Activated T-cell treated with anti-CD3 and anti-CD28 coated beads for 1 hour (primary cell): ENCODE results near the gene THRSP.

ENCODE experiments used
- DNase-seq: peaks from one replicate; pipeline ENCODE4 v3.0.0-alpha.2; 2020; ENCODE audit warnings: low read depth

The THRSP gene

DNA sequence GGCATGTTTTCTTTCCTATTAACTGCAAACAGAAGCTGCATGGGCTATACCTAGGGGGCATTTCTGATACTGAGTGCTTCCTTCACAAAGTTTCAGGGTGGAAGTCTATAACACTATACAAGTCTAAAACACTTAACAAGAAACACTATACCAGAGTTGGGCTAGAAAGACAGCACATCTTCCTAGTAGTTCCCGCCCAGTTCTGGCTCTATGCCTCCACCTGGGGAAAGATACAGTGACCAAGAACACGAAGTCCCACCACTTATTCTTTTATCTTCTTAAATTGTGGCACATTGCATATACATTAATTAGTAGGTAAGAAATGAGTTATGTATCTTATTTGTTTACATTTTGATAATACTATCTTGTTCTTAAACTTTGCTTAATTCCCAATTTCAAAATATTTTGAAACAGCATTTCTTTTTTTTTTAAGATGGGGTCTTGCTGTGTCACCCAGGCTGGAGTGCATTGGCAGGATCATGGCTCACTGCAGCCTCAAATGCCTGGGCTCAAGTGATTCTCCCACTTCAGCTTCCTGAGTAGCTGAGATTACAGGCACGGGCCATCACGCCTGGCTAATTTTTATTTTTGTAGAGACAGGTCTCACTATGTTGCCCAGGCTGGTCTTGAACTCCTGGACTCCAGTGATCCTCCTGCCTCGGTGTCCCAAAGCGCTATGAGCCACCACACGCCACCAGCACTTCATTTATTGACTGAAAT is 34.2 kb downstream of the THRSP start:
- no peak for DNase-seq

DNA sequence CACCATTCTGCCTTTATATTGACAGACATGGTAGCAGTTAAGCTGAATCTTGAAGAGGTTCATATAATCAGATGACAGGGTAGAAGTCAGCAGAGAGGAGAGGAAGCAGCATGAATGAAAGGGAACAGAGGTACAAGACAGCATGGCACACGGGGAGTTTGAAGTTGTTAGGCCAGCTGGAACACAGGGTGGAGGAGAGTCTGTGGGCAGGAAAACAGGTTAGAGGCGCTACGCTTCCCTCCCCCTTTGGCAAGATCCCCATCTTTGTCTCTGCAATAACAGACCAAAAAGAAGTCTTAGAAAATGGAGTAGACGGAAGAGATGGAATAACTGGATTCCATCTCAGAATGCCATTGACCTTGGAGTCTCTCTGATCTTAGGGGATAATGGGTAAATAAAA is 36.0 kb downstream of the THRSP start:
- no peak for DNase-seq

DNA sequence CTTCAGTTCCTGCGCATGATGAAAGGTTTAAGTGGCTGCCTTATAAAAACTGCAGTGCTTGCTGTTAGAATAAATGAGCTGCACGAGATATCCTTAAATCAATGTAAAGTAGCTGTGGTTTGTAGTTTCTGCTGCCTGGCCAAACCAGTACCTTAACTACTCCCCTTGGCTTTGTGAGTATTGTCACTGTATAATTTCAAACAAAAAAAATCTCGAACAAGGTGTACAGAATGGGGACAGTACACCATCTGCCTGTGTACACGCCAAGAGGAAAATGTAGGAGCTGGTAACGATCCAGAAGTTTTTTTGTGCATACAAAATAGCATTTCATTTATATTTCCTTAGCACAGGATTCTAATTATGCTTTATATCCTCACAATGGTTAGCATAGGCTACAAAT is 36.6 kb downstream of the THRSP start:
- no peak for DNase-seq

DNA sequence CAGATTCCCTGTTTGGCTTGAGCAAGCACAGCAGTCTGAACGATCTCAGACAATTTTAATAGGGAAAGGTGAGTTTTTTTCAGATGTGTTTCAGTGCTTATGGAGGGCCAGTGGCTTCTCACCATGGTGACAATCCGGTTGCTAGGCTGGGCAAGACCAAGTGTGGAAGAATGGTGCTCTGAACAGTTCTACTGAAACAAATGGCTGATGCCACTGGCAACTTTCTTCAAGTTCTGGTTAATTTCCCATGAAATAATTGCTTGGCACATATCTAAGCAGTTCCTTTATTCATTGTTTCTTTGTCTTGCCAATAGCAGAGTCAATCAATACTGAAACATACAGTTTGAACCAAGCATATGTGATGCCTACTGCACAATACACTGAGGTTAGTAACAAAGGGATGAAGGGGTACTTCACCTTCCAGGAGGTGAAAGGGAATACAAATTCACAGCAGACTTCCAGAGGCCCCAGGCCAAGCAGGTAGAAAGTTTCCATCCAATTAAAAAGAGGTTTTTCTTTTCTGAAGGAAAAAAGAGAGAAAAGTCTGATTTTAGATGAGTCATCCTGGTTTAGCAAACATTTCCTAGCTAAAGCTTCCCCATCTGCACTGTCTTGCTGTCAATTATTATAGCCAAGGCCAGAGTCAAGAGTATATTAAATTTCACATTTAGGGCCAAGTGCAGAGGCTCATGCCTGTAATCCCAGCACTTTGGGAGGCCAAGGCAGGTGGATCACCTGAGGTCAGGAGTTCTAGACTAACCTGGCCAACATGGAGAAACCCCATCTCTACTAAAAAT is 37.2 kb downstream of the THRSP start:
- DNase-seq, result no peak

DNA sequence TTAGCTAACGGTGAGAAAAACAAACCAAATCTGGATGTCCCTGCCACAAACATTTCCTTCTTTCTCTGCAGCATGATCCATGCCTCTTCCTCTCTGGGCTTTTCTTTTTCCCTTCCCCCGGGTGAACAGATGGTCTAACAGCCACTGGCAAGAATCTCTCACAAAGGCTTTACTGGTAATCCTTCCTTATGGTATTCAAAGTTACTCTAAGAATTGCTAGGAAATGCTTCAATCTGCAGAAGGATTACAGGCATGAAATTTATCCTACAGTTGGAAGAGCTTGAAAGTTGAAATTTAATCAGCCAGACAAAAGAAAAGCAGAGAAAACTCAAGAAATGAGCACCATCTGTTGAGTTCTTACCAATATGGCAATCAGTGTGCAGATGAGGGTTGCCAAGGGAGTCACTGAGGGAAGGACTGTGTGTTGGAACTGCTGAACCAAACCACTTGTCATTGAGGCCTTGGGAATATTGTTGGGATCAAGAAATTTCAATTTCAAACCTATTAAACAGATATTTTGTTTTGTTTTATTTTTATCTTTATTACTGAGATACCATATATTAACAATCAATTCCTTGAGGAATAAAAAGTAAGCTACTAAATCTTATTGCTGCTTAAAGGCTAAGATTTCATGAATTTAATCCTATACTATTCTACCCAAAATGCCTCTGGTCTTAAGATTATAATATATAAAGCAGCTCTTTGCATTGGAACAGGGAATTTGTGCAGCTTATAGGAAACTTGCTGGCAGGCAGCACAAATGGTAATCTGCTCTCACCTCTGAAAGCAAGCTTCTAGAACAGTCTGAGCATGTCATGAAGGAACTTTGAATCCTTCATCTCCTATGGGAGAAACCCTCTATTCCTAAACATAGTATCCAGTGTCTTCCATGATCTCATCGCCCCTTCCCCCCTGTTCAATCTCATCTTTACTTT is 45.7 kb downstream of the THRSP start:
- no peak for DNase-seq

DNA sequence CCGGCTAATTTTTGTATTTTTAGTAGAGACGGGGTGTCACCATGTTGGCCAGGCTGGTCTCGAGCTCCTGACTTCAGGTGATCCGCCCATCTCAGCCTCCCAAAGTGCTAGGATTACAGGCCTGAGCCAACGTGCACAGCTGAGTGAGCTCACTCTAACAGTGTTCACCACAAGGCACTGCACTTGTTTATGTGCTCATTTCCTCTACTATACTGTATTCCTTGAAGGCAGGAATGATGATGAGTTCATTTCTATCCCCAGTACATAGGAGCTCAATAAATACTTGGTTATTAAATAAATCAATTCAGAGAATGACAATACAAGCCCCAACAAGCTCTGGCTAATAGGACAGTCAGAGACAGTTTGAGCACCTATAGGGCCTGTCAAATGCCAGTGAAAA is 46.7 kb downstream of the THRSP start:
- DNase-seq, result no peak

DNA sequence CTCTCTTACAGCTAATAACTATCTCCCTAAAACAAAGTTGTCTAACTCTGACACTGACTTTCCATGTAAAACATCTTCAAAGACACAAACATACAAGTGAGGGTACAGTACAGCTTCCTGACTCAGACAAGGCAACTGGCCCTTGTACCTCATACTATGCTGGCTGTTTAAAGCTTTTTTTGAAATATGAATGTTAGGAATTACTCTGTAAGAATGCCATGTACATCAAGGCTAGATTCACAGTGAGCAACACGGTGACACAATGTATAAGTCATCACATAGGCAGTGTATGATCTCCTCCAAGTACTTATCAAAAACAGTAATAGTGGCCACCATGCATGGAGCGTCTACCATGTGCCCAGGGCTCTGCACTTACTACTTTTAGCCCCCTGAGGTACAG is 47.2 kb downstream of the THRSP start:
- DNase-seq, result no peak

DNA sequence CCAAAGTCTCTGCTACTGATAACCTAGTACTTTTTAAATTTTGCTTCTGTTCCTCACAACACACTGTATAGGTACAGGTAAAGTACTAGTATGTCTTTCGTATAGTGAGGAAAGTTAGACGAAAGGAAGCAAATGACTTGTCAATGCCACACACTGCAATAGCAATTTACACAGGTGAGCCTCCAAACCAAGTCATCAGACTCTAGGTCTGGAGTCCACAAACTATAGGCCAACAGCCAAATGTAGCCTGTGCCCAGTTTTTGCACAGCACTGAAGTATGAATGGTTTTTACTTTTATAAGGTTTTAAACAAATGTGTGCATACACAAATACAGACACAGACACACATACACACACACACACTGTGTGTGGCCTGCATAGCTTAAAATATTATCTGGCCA is 47.6 kb downstream of the THRSP start:
- DNase-seq, result no peak

DNA sequence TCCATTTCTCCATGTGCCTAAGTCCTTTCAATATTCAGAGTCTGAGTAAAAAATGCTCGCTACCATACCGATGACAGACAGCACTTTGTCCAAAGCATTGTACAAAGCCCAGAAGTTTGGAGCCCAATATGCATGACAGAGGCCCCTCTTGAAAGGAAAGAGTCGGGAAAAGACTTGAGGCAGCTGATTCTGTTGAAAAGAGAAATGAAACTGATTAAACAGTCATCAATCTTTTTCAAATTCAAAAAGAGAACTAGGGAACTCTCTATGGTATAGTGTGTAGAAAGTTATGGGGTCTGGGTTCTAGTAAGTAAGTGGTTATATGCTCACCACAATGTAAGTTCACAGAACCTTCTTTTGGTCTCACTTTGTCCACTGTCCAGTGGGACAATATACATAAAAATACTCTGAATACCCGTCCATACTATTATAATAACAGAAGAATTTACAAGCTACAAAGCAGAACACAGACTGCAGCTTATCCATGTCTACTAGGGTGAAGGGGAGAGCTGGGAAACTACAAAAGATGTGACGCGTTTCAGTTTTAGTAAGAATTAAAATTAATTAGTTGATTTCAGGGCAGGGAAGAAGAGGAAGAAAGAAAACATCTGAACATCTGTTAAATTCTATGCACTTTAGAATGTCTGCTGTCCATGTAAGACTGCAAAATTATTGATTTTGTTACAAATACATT is 49.1 kb downstream of the THRSP start:
- DNase-seq, result no peak
